SK-N-MC (cell line): ENCODE results near the gene TBK1.

Source experiments
- EZH2 ChIP-seq: fragments of 200-600 bp; sonication (generic); IDR thresholded peaks from one replicate; pipeline ENCODE4 v1.6.1; 2017; ENCODE audit warnings: antibody characterized with exemption
- POLR2AphosphoS5 ChIP-seq: IDR thresholded peaks from 2 replicates; pipeline ENCODE4 v1.6.1; 2012; ENCODE audit warnings: mild to moderate bottlenecking, low read depth, low read length, borderline replicate concordance

- TF ChIP-seq POLR2AphosphoS5: no peak
- no peak for TF ChIP-seq EZH2
Observed at GRCh38 chr12:64493513-64493912, 41.6 kb downstream of the TBK1 start.
